ENCODE measurements around the gene ESRRG. TPM values are rescaled to one million over a fixed set of nuclear protein-coding genes. Genes with fewer than 3 reads are reported as not detected.

ESRRG gene
- total and polyA plus RNA-seq, 2 of the 8 experiments (the other 6 are each of a cell fraction or from before 2014, with no cell fraction given): 0.59 to 1.4 TPM

DNA sequence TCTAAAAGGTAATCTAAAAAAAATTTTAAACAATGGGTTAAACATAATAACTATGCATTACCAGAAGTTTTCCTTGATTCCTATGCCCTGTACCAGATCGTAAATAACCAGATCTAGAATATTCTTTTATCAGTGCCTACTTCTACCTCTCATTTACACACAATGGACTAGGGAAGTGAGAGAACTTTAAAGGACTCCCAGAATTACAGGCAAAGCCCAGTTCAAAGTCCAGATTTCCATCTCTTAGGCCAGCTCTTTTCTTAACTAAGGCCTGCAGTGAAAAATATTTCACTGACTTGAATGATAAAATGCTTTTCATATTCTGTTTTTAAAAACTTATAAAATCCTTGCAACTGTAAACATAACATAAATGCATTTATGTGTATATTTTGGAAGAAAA lies 32.6 kb downstream of the ESRRG start:
- CTCF ChIA-PET (ENCODE audit: partially characterized antibody): interaction anchor here (1.2 kb wide), 1 partner anchor 9 kb away, joined by 3 read pairs; no protein-coding TSS in a partner anchor
- Histone ChIP-seq H3K9me3 (ENCODE audit: insufficient read depth in 2 of 2, low read depth in 1 of 2, low read length in 1 of 2) (no peaks in the 10 kb centered on the region), H2BK15ac (ENCODE audit: low read length) (no peak overlapping the region), H2AK5ac (ENCODE audit: low read depth, low read length) (no peak overlapping the region), H3K27ac (ENCODE audit: low read depth, low read length) (no peak overlapping the region), H2BK5ac (ENCODE audit: low read depth, low read length) (no peak overlapping the region), H3K36me3 (ENCODE audit: control insufficient read depth in 2 of 4, insufficient read depth in 4 of 4, low read length in 3 of 4) (no peaks in the 10 kb centered on the region), H3K9ac (replicated peaks in 1 of 4; ENCODE audit: extremely low read depth in 1 of 4, low read depth in 3 of 4, low read length in 3 of 4) (no peak overlapping the region), H2BK20ac (ENCODE audit: low read length) (no peak overlapping the region), H2BK12ac (ENCODE audit: low read depth, low read length) (no peak overlapping the region), H3K23ac (ENCODE audit: insufficient read length) (no peak overlapping the region), H3K79me1 (ENCODE audit: low read depth, low read length) (no peaks in the 10 kb centered on the region), H2AFZ (ENCODE audit: low read length) (no peak overlapping the region), H4K8ac (ENCODE audit: extremely low read depth, insufficient read depth, low read length) (no peak overlapping the region), H3K18ac (ENCODE audit: extremely low read depth, low read length) (no peak overlapping the region), H3K4me2 (ENCODE audit: insufficient read depth in 1 of 2, low read depth in 2 of 2, low read length in 2 of 2) (no peak overlapping the region), H3K56ac (replicated peaks; ENCODE audit: insufficient read length, low read depth, low read length) (no peak overlapping the region), H3K14ac (ENCODE audit: insufficient read length) (no peak overlapping the region), H2BK120ac (replicated peaks; ENCODE audit: low read depth, low read length) (no peak overlapping the region), H3K27me3 (replicated peaks in 1 of 4; ENCODE audit: control insufficient read depth in 3 of 4, extremely low read depth in 1 of 4, insufficient read depth in 3 of 4, low read length in 3 of 4) (no peaks in the 10 kb centered on the region), H4K5ac (ENCODE audit: insufficient read length, low read depth, low read length) (no peak overlapping the region), H3K4me1 (replicated peaks in 1 of 4; ENCODE audit: control insufficient read depth in 3 of 4, insufficient read depth in 4 of 4, low read length in 3 of 4) (peaks cover 0 to 11% (median 9%) of the 10 kb centered on the region in 4 experiments; a peak in 6 of 7 replicates), H3K4ac (replicated peaks; ENCODE audit: insufficient read length, low read depth, low read length) (no peak overlapping the region), H3K4me3 (ENCODE audit: extremely low read depth in 1 of 4, insufficient read depth in 2 of 4, low read depth in 3 of 4, low read length in 4 of 4) (no peak overlapping the region), H4K20me1 (replicated peaks in 1 of 2; ENCODE audit: control insufficient read depth in 1 of 2, insufficient read depth in 2 of 2, low read length in 2 of 2) (no peaks in the 10 kb centered on the region), H3K23me2 (ENCODE audit: low read depth, low read length) (peaks cover 2% of the 10 kb centered on the region; the same call in 1 of the 2 replicates), H3K79me2 (ENCODE audit: control insufficient read depth in 1 of 2, insufficient read depth in 2 of 2, low read length in 2 of 2) (no peaks in the 10 kb centered on the region), H4K91ac (replicated peaks; ENCODE audit: insufficient read length, low read length) (no peak overlapping the region)
- 88% methylated on average over 1 of the region's 1 CpG; no CpG with 5 or more reads in 1 of the 2 experiments for WGBS, 2 experiments (ENCODE audit: extremely low coverage in 1 of 2, insufficient coverage in 1 of 2, insufficient read length in 1 of 2, insufficient replicate concordance in 2 of 2, low coverage in 1 of 2, low lambda C conversion rate in 2 of 2, missing lambda C conversion rate in 1 of 2)
- FAIRE-seq (no peak), DNase-seq (ENCODE audit: low read depth in 1 of 2, low spot score in 2 of 2) (no peak)
- no peak for TF ChIP-seq SP2 (IDR thresholded peaks at IDR 0.05; ENCODE audit: low read length)
- TF ChIP-seq TAF1 (IDR thresholded peaks at IDR 0.05; ENCODE audit: low read depth, low read length): no peak
- no peak for TF ChIP-seq ASH2L (IDR thresholded peaks at IDR 0.05; ENCODE audit: low read length)
- POLR2A ChIA-PET (ENCODE audit: partially characterized antibody): no interaction called here

All from H1 (cell line).